GM18868 (cell line): ENCODE results near the gene CLUH.
"Not testable (repeated sequence)": the region's sequence is repeated elsewhere in the genome, so short reads cannot be mapped to it uniquely, and the experiment has no call there.

ENCODE experiments used
- ATAC-seq: cut with Tn5 transposase; IDR thresholded peaks from one replicate; pipeline ENCODE4 v1.9.1; 2021; ENCODE audit warnings: mild to moderate bottlenecking, moderate library complexity; ENCODE audit not compliant: unreplicated experiment

CLUH gene

GRCh38 chr17:2701996-2702741 lies 9.4 kb downstream of the CLUH start:
- ATAC-seq, result no peak

DNA sequence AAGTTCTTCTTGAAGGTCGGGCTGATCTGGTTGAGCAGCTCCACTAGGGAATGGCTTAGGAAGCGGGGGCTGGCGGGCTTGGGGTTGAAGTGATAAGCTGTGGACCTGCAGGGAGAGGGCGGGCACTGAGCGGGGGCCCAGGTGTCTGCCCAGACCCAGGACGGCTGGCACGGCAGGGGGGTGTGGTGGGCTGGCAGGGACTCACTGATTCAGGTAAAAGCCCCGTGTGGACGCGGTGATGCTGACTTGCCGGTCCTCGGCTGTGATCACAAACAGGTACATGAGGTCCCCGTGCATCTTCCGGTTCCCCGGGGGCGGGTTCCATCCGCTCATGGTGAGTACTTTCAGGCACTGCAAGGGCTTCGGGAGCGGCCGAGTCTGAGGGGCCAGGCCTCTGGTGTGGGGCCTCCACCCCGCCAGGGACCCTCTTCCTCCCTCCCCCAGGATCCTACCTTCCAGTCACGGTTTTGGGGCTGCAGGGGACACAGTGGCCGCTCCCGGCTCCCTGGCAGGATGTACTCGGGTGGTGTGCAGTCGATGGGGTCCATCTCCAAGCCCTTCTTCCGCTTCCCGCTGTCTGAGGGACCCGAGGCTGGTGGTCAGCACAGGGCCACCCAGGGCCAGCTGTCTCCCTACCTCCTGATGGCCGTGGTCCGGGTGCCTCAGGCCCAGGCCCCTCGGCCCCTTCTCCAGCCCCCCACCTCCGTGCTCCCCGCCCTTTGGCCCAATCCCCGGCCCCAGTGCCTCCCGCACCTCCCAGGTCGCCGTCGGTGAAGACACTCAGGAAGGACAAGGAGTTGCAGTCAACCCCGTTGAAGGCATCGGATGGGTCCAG lies 10.2 kb downstream of the CLUH start:
- ATAC-seq, result no peak

GRCh38 chr17:2700491-2701141 lies 10.9 kb downstream of the CLUH start:
- ATAC-seq, result no peak

DNA sequence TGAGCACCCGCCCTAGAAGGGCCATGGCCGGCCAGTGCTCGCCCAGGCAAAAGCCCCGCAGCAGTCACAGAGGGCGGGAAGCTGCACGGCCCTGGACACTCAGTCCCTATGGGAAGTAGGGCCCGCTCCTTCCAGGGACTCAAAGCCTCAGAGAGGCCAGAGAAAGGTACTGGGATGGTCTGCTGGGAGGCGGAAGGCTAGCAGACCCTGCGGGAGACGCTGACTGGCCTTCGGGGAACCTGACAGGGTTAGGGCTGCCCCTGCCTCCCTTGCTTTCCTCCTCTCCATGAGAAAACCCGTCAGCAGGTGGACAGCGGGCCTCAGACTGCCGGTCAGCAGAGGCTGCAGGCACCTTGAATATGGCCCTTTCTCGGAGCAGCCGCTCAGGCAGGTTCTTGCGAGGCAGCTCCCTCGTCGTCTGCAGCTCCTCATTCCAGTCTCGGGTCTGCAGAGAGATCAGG lies 11.5 kb downstream of the CLUH start:
- ATAC-seq, result no peak

DNA sequence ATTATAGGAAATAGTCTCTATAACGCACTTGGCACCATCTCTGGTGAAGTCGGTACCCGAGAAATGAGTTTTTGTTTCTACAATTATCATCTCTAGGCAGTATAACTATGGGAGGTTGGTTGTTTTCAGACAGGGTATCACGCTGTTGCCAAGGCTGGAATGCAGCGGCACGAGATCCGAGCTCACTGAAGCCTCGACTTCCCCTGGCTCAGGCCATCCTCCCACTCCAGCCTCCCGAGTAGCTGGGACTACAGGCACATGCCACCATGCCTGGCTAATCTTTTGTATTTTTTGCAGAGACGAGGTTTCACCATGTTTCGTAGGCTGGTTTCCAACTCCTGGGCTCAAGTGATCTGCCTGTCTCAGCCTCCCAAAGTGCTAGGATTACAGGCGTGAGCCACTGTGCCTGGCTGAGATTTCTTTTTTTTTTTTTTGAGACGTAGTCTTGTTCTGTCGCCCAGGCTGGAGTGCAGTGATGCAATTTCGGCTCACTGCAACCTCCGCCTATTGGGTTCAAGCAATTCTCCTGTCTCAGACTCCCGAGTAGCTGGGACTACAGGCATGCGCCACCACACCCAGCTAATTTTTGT lies 12.3 kb downstream of the CLUH start:
- ATAC-seq, result not testable (repeated sequence)

DNA sequence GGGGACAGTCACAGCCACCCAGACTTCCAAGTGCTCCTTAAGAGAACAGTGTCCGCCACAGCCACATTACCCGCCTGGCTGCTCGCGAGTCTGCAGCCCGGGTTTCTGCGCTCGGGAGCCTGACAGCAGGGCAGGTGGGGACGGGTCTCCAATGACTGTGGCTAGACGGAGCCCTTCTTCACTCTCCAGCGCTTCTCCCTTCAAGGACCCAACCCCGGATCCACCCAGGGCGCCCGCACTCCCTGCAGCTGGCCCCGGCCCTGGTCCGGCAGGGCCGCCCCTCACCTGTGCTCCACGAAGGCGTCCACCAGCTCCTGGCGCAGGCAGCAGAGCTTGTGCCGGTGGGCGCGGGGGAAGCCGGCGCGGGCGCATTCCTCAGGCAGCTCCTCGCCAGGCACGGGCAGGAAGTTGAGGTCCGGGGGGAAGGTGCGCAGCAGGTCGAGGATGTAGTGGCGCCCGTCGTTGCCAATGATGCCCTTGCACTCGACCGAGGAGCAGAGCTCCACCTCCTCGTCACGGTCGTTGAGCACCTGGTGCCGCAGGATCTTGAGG lies 13.9 kb downstream of the CLUH start:
- ATAC-seq, result no peak

GRCh38 chr17:2695961-2696760 lies 15.4 kb downstream of the CLUH start:
- no peak for ATAC-seq

DNA sequence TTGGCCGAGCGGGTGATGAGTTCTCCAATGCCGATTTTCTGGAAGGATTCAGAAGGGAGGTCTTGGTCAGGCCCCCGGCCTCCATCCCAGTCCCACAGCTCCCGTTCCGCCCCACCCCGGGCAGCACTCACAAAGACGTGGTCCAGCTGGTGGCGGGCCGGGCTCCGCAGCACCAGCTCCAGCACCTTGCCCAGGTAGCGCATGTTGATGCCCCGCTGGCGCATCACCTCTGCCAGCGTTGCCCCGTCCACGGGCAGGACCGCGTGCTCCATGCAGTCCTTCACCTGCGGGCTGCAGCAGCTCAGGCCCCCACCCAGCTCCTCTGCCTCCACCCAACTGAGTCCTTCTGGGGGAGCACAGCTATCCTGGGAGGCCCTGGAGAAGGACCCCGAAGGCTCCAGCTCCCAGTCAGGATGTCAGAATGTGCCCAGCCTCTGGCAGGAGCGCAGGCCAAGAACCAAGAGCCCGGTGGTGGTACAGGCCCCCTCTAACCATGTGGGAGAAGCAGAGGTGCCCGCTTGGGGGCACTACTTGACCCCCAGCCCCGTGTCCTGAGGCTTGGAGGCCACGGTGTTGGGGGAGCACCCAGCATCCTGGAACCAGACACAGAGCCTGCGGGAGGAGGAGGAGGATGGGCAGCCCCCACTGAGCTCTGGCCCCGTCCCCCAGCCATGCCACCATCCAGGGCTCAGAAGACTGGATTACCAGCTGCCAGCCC lies 16.2 kb downstream of the CLUH start:
- no peak for ATAC-seq

DNA sequence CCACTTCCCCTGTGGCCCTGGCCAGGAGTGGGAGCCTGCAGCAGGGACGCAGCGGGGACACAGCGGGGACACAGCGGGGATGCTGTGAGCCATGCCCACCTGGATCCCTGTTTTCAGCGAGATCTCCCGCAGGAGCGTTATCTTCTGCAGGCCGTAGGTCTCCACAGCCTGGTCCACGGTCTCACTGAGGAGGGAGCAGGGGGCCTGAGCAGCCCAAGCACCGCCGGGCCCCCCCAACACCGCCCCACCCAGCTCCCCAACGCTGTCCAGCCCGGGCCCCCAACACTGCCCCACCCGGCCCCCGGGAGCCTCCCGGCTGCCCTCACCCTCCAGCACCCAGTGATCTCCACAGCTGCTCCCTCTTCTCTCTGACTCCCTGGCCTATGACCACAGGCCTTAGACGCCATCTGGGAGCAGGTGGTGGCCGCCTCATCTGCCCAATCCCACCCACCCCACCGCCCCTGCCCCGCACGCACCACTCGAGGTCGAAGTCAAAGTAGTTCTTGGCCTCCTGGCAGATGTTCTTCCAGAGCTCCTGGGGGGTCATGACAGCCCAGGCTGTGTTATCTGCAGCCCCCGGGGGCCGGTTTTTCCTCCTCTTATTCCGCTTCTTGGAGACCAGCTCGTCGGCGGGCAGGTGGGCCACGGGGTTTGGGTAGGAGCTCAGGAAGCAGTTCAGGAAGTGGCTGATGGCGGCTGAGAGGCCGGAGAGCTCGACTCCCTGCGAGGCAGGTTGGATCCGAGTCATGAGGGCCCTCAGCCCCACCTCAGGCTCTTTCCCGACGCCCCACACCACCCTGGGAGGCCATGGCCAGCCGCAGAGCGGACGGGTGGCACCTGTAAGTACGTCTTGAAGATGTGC lies 17.0 kb downstream of the CLUH start:
- no peak for ATAC-seq

GRCh38 chr17:2693561-2694380 lies 17.8 kb downstream of the CLUH start:
- no peak for ATAC-seq

- ATAC-seq, result no peak
Measured at GRCh38 chr17:2692781-2693135, 18.8 kb downstream of the CLUH start.

DNA sequence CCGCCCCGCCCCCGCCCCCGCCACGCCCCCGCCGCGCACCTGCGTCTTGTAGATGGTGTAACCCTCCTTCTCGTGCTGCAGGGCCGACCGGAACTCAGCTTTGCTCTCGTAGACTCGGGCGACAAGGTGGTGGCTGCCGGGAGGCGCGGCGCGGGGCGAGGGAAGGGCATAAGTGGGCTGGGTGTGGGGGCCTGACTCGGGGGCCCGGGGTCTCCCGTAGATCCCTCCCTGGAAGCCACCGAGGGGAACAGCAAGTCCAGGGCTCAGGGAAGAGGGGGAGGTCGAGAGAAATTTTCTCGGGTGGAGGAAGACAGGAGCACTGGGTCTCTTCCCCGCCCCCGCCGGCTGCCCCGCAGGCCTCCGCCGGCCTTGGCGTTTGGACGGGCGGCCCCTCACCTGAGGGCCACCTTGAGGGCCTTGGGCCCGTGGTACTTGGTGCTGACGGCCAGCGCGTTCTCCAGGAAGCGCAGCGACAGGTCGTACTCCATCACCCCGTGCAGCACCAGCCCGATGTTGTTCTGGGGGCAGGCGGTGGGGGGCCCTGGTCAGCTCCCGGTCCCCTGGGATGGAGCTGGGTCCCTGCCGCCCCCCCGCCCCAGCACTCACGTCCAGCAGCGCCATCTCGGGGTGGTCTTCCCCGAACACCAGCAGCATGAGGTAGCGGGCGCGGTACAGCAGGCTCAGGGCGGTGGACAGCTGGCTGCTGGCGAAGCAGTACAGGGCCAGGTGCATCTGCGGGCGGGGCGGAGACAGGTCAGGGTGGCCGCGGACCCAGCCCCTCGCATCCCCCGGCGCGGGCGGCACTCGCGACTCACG lies 19.4 kb downstream of the CLUH start:
- no peak for ATAC-seq

GRCh38 chr17:2691069-2691871 lies 20.3 kb downstream of the CLUH start:
- ATAC-seq, result no peak

DNA sequence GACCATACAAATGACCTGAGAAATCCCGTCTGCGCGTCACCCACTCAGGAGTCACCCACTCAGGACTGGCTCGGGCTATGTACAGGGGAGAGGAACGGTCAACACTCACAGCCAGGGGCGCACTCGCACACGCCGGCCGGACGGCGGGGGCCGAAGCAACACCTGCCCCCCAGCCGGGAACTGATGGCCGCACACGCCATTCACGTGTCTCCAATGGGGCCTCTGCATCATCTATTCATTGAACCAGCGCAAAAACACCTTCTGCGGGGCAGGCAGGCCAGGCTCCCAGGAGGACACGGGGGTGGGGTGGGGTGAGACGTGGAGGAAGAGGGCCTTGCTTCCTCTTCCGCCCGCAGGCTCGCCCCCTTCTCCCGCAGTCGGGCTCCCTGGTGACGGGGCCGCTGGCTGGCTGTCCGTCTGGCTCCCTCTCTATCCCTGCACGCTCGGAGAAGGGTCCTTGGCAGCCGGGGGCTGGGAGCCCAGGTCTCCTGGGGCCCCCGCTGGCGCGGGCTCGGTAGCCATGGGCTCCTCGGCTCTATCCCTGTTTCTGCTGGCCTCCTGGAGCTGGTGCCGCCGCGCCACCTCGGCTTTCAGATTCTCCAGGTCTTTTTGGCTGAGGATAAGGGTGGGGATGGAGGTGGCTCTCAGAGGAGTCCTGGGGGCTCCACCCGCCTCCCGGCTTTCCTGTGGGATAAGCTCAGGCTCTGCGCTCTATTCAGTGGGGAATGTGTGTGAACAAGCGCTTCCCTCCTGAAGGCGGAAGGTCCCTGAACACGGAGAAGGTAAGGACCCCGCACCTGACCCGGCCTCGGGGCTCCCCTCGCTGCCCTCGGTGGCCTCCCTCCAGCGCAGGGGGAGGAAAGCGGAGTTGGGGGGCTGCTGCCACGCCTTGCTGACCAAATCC lies 21.1 kb downstream of the CLUH start:
- ATAC-seq, result no peak
